Activated CD8-positive, alpha-beta memory T cell treated with anti-CD3 and anti-CD28 coated beads, Interleukin-2, amount 50 U/mL, for 24 hours (primary cell): ENCODE measurements around the gene MYH1.
"Not testable (repeated sequence)": the region's sequence is repeated elsewhere in the genome, so short reads cannot be mapped to it uniquely, and the experiment has no call there.

Experiments used
- DNase-seq: peaks from one replicate; pipeline ENCODE4 v3.0.0-alpha.2; 2020; ENCODE audit errors: extremely low read depth

MYH1 gene

DNA sequence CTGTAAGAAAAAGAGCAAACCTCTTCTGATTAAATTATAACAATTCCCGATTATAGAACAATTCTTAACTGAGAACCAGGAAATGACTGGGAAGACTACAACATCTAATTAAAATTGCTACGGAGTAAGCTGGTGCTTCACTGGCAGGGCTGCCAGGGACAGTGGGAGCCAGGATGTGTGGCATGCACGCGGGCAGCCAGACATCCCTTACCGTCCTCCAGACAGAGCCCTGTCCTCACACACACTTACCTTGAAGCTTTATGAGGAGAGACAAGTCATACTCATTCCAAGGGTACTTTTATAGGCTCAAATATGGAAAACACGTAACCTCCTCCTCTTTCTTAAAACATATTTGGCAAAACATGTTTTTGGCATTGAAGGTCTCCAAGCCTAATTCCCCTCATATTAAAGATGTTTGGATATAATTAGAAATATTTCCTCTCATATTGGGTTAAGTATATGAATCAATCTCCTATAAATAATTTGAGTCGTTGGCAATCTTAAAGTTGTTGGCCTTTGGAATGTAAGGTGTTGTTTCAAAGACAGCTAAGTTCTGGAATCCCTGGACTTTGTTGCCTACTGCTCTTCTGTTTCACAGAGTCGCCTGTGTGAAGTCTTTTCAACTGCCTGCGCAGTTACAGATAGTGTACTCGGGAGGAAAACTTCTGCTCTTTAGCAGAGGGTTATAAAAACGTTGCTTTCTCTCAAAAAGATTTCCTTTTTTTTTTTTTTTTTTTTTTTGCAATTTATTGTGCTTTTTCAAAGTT, at the start of gene MYH1:
MYH1 (minus strand) TSS at position 272 of the 767 bp plus-strand sequence. CDS start 1,900 bp downstream, outside the sequence.
- no peak for DNase-seq

DNA sequence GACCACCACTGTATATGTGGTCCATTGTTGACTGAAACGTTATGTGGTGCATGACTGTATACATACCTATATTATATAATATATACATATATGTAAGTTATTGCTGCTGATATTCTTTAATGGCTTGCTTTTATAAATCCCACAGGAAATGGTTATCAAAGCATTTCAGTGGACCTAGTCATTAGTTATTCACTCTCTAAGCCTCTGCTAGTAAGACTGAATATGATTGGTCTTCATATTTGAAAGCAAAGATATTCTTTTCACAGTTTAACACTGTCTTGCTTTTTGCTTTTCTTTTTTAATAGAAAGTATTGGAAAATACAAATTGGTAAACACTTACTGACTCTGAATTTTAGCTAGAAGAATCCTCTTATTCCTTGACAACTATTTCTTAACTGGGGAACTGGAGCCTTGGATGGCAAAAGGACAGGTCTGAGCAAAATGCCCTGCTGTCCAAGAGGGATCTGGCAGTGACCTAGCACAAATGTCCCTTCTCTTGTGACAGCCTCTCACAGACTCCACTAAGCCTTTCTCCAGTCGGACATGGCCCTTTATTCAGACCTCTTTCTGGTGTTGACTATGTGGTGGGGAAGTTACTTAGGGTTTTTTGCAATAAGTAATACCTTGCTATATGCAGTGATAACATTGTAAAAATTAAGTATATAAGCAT, 45.8 kb upstream of the MYH1 start:
- no peak for DNase-seq

DNA sequence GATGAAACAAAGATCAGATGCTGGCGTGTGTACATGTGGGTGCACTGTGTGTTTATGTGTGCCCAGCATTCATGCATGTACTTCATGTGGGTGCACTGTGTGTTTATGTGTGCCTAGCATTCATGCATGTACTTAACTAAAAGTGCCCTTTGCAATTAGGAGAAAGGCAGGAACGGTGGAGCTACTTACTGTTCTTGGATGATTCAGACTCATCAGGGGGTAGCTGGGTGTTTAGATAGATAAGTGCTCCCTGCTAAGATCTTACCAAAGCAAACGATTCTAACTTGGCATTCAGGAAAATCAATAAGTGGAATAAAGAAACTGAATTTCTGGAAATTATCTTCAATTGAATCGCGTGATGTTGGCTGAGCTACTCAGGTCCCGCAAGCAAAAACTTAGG, 39.7 kb upstream of the MYH1 start:
- no peak for DNase-seq

DNA sequence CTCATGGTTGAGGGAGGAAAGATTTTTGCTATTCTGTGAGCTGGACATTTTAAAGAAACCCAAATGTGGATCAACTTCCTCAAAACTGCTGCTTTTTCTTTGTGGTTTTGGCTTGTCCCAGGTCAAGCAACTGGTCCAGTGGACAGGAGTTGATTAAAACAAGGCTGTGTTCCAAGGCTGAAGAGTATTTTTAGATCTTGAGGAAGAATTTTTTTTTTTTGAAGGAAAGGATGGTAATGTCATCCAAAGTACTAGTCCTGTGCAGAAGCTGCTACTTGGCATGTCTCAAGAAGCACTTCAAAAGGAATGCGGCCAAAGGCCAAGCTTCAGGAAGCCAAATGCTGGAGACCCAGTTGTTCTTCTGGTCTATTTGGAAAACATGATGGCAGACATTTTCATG, 39.1 kb upstream of the MYH1 start:
- no peak for DNase-seq

DNA sequence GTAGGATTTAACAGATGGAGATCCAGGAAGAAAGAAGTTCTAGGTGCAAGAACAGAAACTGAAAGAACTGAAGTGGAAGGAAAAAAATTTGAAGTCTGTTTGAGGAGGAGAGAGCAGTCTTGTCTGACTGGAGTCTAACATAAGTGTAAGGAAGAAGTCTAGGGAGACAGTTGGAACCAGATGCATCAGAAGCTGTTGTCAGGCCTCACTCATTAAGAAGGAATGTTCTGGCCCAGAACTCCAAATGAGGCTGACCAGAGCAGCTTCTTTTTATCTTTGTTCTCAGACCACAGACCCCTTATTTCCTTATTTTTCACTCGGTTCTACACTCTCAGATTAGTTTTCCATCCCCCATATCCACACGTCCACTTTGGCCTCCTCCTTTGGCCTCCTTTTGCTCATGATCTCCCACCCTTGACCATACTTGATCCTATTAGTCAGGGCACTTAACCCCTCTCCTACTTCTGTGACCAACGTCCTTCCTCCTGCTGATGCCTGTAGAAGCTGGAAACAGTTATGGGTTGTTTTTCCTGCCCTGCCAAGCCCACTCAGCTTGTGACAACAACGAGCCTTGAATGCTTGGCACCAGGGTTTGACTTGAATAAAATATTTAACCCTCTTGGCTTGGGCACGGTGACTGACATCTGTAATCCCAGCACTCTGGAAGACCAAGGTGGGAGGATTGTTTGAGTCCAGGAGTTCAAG, 38.1 kb upstream of the MYH1 start:
- no peak for DNase-seq

DNA sequence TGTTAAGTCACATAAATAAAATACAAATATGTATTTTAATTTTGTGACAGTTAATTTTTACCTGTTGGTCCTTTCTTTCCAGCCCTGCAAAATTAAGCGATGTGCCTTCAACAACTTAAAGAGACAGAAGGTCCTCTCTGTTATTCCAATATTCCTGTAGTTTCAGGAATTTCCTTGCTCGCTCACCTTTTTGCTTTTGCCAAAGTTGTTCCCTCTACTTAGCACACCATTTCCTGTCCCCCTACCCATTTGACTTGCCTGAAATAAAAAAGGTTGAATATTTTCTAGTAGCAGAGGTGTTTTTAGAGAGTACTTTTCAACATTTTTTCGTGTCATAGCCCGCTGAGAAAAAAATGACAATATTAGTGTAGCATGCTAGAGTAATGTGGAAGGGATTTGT, 31.7 kb upstream of the MYH1 start:
- no peak for DNase-seq

DNA sequence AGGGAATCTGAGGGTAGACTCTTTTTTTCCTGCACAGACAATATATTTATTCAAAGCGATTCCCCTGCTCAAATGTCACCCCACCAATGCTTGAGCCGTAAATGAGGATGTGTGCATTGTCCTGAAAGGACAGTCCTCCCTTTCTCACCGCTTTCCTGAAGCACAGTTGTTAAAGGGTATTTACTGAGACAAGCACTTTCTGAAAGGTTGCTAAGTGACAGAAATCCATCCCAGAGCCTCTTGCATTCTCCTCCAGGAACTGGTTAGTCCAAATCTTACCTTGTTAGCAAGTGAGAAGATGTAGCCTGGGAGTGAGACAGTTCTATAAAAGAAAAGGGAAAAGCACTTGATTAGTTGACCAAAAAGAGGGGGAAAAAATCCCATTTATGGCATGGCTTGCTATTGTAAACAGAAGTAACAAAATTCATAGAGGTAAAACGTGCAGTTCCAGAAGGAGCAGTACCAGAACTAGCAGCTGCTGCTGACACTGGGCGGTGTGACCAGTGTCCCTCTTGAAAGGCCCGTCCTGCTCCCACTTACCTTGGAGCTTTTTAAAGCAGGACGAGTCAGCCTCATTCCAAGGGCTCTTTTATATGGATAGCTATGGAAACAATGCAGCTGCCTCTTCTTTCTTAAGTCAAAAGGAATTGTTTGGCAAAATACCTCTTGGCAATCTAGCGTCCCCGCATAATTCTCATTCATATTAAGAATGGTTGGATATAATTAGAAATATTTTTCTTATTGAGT, 30.9 kb upstream of the MYH1 start, which contains the start of gene MYH2:
MYH2 (minus strand) TSS at position 563 of the 747 bp plus-strand sequence. CDS start 1,738 bp downstream, outside the sequence.
- no peak for DNase-seq

DNA sequence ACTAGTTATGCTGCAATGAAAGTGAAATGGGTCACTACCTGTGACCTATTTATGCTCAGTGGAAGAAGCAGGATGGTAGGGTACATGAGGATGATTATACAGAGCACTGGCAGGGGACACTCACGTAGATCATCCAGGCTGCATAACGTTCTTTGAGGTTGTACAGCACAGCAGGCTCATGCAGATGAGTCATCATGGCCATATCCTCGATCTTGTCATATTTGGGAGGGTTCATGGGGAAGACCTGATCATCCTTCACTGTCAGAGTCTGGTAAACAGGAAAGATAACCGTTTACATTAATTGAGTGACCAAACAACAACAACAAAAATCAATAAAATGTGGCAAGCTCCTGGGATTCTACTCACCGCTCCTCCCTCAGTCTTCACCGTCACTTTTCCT, 29.0 kb upstream of the MYH1 start:
- no peak for DNase-seq

DNA sequence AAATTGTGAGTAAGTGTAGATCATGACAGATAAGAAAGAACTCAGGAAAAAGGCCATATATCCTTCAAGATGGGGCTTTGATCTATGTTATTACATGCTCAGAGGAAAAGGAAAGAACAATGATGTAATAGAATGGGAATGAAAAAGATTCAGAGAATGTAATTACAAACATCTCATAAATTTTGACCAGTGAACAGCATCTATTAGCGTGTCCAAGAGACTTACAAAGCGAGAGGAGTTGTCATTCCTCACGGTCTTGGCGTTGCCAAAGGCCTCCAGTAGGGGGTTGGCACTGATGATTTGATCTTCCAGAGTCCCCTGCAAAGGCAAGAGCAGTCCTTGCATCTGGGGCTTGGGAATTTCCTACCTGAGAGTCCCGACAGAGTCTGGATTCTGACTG, 25.1 kb upstream of the MYH1 start:
- DNase-seq, result not testable (repeated sequence)

DNA sequence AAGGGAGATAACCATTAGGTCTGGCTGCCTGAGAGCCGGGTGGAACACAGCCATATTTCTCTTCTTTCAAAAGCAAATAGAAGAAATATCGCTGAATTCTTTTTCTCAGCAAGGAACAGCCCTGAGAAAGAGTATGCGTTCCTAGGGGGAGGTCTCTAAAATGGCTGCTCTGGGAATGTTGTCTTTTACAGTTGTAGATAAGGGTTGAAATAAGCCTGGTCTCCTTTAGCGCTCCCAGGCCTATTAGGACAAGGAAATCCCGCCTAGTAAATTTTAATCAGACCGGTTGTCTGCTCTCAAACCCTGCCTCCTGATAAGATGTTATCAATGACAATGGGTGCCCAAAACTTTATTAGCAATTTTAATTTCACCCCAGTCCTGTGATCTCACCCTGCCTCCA, 22.8 kb upstream of the MYH1 start:
- not testable (repeated sequence) for DNase-seq

DNA sequence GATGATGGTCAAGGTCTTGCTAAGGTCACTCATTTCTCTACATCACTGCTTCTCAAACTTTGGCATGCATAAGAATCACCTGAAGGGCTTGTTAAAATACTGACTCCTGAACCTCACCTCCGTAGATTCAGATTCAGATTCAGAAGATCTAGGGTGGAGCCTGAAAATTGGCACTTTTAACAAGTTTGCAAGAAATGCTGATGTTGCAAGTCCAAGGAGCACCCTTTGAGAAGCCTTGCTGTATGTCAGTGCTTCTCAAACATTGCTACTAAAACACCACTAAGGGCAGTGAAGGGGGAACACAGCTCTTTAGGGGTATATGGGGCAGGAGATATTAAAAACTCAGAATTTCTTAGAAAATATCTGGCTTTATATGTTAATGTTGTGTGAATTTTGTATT, 13.7 kb upstream of the MYH1 start:
- no peak for DNase-seq

DNA sequence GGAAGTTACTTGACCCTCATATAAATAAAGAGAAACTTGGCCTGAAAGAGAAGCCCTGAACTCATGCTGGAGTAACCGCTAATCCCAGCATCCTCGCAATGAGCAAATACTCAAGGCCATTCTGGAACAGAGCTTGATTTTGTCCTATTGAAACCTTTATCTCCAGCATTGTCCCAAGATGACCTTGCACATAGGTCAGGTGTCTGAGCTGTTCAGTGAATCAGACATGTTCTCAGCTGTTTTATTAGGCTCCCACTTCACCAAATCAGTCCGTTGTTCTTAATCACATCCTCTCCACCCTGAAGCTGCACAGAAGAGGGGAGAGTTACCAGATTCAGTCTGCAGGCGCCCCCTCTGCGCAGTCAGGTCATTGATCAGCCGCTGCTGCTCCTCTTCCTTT, 9.1 kb upstream of the MYH1 start:
- no peak for DNase-seq

DNA sequence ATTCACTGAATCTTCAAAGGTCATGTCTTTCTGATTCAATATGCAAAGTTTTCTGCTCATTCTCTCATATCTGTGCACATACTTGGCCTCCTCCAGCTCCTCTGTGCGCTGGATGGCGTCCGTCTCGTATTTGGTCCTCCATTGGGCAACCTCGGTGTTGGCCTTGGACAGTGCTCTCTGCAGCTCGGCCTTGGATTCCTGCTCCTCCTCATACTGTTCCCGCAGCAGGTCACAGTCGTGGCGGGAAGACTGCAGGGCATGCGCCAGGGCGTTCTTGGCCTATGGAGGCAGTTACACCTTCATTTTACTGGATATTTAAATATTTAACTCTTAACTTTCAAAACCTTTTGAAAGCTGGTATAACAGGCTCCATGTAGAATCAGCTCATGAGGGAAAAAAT, 8.2 kb upstream of the MYH1 start:
- DNase-seq, result no peak

DNA sequence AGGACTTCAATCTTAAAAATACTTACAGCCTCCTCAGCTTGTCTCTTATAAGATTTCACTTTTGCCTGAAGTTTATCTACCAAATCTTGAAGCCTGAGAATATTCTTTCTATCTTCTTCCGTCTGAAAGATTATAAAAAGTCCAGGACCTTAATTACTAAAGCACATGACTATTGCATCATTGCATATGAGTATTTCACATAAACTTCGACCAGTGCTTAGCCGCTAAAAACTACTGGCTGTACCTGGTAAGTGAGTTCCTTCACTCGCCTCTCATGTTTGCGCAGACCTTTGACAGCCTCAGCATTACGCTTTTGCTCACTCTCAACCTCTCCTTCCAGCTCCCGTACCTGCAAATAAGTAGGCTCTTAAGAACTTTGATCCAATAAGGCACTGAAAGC, 4.7 kb upstream of the MYH1 start:
- no peak for DNase-seq

DNA sequence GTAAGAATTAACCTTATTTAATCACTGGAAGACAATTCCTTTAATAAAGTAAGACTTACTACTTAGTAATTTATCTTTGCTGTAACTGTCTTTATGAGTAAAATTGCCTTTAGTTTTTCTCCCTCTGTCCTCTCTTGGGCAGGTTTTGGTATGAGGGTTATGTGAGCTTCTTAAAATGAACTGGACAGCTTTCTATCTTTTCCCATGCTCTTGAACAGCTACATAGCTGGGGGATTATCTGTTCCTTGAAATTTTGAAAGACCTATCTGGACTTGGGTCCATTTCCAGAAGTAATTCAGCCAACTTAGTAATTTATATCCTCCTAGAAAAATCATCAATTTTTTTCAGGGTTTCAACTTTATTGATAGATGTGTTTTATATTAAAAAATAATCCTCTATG, 3.6 kb upstream of the MYH1 start:
- DNase-seq, result no peak

DNA sequence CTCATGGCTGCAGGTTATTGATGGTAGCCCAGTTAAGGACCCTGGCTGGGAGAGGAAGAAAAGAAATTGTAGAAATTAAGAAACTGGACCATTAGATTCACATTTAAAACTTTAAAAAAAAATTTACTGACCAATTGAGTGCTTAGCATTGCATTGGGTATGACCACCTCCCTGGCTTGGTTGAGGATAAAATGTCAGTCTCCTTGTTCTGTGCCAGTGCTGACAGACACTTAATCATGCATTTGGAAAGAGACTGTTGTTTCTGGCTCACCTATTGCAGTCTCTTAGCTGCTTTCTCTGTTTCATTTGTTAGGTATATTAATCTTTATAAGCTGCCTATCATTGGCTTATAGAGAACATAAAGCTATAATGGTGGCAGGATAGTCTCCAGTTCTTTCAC, 1.7 kb downstream of the MYH1 start:
- no peak for DNase-seq

DNA sequence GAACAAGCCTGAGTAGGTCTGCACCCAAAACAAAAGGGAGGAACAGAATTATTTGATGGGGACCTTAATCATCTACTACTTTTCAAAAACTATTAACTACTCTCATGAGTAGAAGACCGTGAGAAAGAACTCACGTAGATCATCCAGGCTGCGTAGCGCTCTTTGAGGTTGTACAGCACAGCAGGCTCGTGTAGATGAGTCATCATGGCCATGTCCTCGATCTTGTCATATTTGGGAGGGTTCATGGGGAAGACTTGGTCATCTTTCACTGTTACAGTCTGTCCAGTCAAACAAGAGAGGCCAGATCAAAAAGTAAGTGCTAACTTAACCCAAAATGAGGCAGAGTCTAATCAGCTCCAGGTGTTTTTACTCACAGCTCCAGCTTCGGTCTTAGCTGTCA, 2.3 kb downstream of the MYH1 start:
- DNase-seq, result no peak

DNA sequence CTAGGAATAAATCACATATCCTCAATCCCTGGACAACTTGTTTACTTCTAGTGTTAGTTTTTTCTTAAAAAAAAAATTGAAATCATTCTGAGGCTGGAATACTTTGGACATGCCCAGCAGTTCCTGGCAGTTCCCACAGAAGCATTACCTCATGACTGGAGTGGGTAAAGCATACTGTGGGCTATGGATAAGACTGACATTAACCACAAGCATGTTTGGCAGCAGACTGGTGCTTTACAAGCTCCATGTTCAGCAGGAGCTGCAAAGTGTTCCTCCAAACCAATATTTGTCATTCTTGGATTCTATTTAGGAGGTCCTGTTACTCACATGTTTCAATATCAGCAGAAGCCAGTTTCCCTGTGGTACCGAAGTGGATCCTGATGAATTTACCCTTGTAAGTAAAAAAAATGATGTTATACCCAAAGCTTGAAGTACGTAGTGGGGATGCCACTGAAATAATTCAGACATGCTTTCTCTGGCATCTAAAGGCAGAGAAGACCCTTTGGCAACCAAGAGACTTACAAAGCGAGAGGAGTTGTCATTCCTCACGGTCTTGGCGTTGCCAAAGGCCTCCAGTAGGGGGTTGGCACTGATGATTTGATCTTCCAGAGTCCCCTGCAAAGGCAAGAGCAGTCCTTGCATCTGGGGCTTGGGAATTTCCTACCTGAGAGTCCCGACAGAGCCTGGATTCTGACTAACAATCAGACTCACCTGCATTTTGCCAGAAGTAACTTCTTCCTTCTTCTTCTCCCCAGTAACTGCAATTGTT, 4.9 kb downstream of the MYH1 start:
- no peak for DNase-seq

DNA sequence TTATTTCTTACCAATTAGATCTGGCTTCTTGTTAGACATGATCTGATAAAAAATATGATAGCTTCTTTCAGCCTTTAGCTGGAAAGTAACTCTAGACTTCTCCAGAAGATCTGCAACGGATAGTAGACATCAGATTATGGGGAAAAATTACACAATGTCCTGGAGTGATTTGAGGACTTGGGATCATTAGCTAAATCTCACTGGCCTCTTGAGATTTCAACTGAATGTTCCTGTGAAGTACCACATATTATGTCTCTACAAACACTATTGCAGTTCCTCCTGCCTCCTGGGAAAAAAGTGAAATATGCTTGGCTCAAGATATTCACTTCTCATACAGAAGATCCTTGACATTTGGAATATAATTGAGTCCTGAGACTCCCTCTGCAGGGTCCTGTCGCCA, 5.5 kb downstream of the MYH1 start:
- no peak for DNase-seq

DNA sequence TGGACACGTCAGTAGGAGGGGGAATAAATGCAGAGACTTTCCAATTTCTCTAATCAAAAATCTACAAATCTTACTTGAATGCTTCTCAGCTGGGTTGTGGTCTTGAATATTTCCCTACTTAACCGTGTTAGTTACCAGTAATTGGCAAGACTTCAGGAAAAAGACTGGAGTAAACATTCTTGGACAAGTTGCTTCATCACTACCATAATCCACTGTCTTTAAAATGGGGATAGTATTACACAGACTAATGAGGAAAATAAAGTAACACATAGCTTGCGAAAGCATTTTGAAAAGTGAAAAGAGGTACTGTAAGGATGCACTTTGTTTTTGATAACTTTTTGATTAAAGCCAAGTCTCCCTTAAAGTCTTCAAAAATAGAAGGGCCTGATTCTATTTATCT, 18.4 kb downstream of the MYH1 start:
- DNase-seq, result no peak

DNA sequence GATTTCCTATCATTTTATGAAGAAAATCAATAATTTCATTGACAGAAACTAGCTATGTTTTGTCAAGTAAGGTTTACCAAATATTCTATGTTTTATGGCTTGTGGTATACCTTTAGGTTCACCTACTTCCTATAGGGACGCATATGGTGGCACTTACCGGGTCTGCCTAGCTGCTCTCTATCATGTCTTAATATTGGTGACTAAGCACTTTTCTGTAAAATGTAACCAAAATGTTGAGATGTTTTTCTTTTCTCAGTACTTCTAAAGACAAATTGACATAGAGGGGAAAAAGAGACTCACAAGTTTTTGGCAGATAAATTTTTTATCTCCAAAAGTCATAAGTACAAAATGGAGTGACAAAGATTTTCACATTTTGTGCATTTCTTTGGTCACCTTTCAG, 26.3 kb downstream of the MYH1 start:
- DNase-seq, result no peak
